HG03045 (cell line): ENCODE data around the gene SLC6A8.
"Not testable (repeated sequence)": the region's sequence is repeated elsewhere in the genome, so short reads cannot be mapped to it uniquely, and the experiment has no call there.

Source experiments
- ATAC-seq: cut with Tn5 transposase; IDR thresholded peaks from one replicate; pipeline ENCODE4 v1.9.1; 2021; ENCODE audit warnings: mild to moderate bottlenecking, moderate library complexity; ENCODE audit not compliant: unreplicated experiment

The SLC6A8 gene

DNA sequence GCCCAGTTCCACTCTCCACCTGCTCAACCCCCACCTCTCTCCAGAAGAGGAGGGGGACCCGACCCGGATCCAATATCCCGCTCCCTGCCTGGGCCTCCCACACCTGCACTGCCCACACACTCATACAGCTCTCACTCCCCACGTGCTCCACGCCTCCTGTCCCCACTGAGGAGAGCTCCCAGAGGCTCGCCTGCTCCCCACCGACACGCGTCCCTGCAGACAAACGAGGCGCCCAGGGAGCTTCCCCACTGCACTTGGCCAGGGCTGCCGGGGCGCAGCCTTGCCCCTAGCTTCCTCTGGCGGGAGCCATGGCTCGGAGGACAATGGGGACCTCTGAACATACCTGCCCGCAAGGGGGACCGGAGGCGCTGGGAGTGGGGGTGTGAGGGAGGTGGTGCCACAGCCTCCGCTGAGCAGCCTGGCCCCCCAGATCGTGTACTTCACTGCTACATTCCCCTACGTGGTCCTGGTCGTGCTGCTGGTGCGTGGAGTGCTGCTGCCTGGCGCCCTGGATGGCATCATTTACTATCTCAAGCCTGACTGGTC, 5.0 kb downstream of the SLC6A8 start:
- ATAC-seq: no peak

- ATAC-seq: no peak
Measured at GRCh38 chrX:153693216-153694086, 5.7 kb downstream of the SLC6A8 start.

GRCh38 chrX:153694256-153694655, 6.5 kb downstream of the SLC6A8 start:
- not testable (repeated sequence) for ATAC-seq

GRCh38 chrX:153694687-153695270, 7.1 kb downstream of the SLC6A8 start:
- no peak for ATAC-seq

DNA sequence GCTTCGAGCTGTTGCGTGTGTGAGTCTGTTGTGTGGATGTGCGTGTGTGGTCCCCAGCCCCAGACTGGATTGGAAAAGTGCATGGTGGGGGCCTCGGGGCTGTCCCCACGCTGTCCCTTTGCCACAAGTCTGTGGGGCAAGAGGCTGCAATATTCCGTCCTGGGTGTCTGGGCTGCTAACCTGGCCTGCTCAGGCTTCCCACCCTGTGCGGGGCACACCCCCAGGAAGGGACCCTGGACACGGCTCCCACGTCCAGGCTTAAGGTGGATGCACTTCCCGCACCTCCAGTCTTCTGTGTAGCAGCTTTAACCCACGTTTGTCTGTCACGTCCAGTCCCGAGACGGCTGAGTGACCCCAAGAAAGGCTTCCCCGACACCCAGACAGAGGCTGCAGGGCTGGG, 8.4 kb downstream of the SLC6A8 start:
- ATAC-seq: no peak

- ATAC-seq: not testable (repeated sequence)
Measured at GRCh38 chrX:153696538-153696937, 8.8 kb downstream of the SLC6A8 start.

- ATAC-seq: not testable (repeated sequence)
Measured at GRCh38 chrX:153696986-153697722, 9.4 kb downstream of the SLC6A8 start.

DNA sequence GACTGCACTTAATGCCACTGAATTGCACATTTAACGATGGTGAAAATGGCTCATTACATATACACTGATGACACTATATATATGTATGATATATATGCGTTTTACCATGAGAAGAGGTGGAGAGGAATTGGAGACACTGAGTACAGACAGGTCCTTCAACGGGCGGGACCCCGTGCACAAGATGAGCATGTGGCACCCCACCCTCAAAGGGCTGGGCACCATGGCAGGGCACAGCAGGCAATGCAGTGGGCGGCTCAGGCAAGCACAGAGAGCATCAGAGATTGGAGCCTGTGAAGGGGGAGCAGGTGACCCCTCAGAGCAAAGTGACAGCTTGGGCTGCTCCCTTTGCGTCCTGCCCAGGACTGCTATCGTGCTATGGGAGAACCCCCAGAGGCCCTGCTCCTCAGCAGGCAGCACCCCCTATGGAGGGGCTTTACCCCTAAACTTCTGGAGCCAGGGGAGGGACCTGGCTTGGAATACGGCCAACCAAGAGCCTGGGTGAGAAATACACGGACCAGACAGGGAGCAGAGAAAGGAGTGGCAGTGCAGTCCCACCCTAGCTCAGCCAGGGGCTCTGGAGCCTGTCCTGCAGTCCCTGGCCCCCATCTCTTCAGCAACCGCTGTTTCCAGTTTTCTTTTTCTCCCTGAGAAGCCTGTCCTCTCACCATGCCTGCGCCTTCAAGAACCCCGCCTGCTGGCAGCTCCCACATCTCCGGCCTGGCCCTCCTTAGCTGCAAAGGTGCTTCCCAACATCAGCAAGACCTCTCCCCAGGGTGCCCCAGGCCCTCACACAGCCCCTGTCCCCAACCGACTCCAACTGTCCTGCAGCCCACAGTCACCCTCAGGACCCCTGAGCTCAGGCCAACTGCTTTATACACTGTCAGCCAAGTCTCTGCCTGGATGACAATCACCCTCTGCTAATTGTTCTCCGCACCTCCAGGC, 10.5 kb downstream of the SLC6A8 start:
- ATAC-seq: no peak

DNA sequence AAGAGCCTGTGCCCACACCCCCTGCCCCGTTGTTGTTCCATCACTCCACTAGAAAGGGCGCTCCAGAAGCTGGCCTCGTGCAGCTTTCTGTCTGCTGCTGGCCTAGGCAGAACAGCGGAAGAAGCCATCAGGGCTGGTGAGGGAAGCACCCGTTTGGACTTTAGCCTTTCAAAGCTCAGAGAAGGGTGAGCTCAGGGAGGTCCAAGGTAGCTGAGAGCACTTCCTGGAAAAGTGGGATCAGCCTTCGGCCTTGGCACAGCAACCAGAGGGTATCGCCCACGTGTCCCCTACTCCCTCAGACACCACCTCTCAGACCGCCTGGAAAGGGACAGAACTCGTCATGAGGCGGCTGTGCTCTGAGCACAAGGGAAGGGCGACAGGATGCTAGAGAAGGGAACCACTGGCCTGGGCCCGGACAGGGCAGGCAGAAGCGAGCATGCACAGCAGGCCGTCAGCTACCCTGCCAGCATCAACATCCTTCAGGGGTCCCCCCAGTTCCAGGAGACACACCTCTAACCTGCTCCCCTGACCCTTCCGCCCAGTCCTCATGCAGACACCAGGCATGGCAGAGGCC, 11.6 kb downstream of the SLC6A8 start:
- ATAC-seq: not testable (repeated sequence)

- not testable (repeated sequence) for ATAC-seq
Measured at GRCh38 chrX:153699784-153700371, 12.2 kb downstream of the SLC6A8 start.

- no peak for ATAC-seq
Measured at GRCh38 chrX:153700376-153700945, 12.7 kb downstream of the SLC6A8 start.

DNA sequence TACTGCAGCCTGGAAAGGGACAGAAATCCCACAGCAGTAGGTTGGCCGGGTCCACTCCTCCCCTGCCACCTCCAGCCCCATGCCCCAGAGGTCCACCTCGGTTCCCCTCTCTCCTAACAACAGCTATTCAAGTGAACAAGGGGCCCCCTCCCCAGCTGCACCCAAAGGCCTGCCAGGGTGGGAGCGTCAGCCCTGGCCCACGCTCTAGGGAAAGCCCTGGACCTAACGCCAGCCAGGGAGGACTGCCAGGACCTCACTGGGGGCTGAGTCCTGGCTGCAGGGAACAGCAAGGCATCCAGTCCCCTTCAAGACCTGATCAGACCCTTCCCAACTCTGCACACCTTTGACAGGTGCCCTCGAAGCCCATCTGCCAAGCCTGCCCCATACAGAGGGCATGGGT, 13.2 kb downstream of the SLC6A8 start:
- no peak for ATAC-seq

- ATAC-seq: no peak
Measured at GRCh38 chrX:153701706-153702105, 14.0 kb downstream of the SLC6A8 start.

- no peak for ATAC-seq
Measured at GRCh38 chrX:153702336-153703035, 14.8 kb downstream of the SLC6A8 start.

- no peak for ATAC-seq
Measured at GRCh38 chrX:153703036-153703370, 15.3 kb downstream of the SLC6A8 start.

DNA sequence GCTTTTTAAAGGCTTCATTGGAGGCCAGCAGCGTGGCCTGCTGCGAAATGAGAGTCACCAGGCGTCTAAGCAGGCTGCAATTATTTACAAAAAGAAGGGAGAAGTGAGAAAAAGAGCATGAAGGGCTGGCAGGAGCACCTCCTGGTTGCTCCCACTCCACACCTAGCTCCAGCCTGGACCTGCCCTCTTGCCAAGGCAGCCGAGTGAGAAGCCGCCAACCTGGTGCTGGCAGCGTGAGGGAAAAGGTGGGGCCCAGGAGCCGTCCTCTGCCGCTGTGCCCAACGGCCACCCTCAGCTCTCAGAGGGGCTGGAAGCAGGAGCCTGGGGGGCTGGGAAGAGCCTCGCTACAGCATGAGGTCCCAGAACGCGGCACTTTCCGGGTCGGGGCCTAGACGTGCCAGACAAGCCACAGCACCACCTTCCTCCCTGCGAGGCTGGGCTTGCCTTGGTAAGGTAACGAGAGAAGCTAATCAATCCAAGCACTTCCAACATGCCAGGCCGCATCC, 16.3 kb downstream of the SLC6A8 start:
- no peak for ATAC-seq

DNA sequence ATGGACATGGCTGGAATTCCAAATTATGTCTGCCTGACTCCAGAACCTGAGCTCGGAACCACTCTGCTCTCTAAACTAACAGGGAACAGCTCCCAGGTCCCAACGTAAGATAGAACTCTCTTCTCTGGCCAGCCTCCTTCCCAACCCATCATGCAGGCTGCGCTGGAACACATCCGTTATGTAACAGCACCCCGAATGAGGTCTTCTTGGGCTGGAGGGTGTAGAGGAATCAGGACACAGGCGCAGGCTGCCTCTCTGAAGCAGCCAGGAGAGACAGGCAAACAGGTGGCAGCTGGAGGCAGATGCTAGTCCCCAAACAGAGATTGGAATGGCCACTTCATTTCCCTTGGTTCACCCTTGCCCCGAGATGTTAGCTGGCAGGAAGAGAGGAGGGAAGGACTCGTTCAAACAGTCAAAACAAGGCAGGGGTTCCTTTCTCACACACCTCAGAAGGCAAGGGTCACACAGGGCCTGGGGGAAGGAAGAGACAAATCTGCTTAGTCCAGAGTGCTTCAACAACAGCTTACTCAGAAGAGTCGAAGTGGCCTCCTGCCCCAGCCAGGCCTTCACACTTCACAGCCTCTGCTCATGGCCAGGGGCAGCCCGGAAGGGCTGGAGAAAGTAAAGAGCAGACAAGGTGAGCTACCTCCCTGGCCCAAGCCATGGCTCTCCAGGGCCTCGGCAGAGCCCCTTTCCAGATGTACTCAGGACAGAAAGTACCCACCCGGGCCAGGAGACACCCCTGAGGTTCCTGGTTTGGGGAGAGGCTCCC, 17.1 kb downstream of the SLC6A8 start:
- not testable (repeated sequence) for ATAC-seq
